H1 (cell line): Measurements from ENCODE around the gene TUBD1. TPM values are rescaled to one million over a fixed set of nuclear protein-coding genes. Genes with fewer than 3 reads are reported as not detected.

ENCODE experiments used
- BACH1 ChIP-seq: IDR thresholded peaks from 2 replicates; pipeline ENCODE4 v1.6.1; 2012; ENCODE audit warnings: low read length, improper control_type of control experiment
- BRCA1 ChIP-seq: IDR thresholded peaks from 2 replicates; pipeline ENCODE4 v1.6.1; 2012; ENCODE audit warnings: low read depth, low read length, improper control_type of control experiment
- GTF2F1 ChIP-seq: IDR thresholded peaks from 2 replicates; pipeline ENCODE4 v1.6.1; 2012; ENCODE audit warnings: low read depth, low read length, improper control_type of control experiment, borderline replicate concordance
- HDAC2 ChIP-seq, 2 experiments: fragments of 300-600 bp in 1 of 2; sonication (generic) in 1 of 2; IDR thresholded peaks; 2 replicates each; pipeline ENCODE4 v1.6.1; 2011 to 2012; ENCODE audit warnings: low read depth in 2 of 2, low read length in 2 of 2, mild to moderate bottlenecking in 2 of 2, moderate library complexity in 2 of 2, borderline replicate concordance in 1 of 2, inconsistent platforms in 1 of 2
- MAX ChIP-seq: IDR thresholded peaks from 2 replicates; pipeline ENCODE4 v1.6.1; 2012; ENCODE audit warnings: inconsistent platforms
- POU5F1 ChIP-seq: IDR thresholded peaks from 2 replicates; pipeline ENCODE4 v1.6.1; 2011; ENCODE audit warnings: low read depth, mild to moderate bottlenecking, low read length, moderate library complexity
- SAP30 ChIP-seq: fragments of 300-600 bp; sonication (generic); IDR thresholded peaks from 2 replicates; pipeline ENCODE4 v1.7.1; 2012; ENCODE audit warnings: low read length, moderate library complexity, mild to moderate bottlenecking, inconsistent platforms; ENCODE audit not compliant: insufficient read depth, insufficient replicate concordance
- SIRT6 ChIP-seq: IDR thresholded peaks from one replicate; pipeline ENCODE4 v1.7.1; 2012; ENCODE audit warnings: low read length, inconsistent platforms
- SP2 ChIP-seq: IDR thresholded peaks from 2 replicates; pipeline ENCODE4 v1.6.1; 2012; ENCODE audit warnings: mild to moderate bottlenecking, low read length, inconsistent platforms
- TCF12 ChIP-seq: IDR thresholded peaks from 2 replicates; pipeline ENCODE4 v1.6.1; 2011; ENCODE audit warnings: low read depth, mild to moderate bottlenecking, low read length
- USF2 ChIP-seq: IDR thresholded peaks from 2 replicates; pipeline ENCODE4 v1.6.1; 2011; ENCODE audit warnings: low read length, improper control_type of control experiment
- polyA plus RNA-seq, 7 experiments: library from polyadenylated mRNA; depleted of rRNA in 3 of 7; stranded (reverse) in 5 of 7; unstranded in 2 of 7; fragments of >200 nt in 5 of 7; fragments of 200-250 nt in 2 of 7; gene quantifications; 1 replicate in 5 of 7; 2 replicates in 1 of 7; 4 replicates in 1 of 7; pipeline versions ENCODE4 v1.2.1 to v1.2.3, GENCODE V29; 2011 to 2013; ENCODE audit warnings: missing spikeins in 2 of 7, mixed read lengths in 2 of 7
- total RNA-seq: library from RNA; stranded (reverse); fragmentation: NEBNext Ultra II Directional; extraction: Animal tissue kit (Norgen Biotek cat#: 25700); gene quantifications from 2 replicates; pipeline ENCODE4 v1.2.1, GENCODE V29; 2021

Gene TUBD1
- total and polyA plus RNA-seq, 2 of the 8 experiments (the other 6 are each of a cell fraction or from before 2014, with no cell fraction given) = 9.1 to 17.5 TPM

DNA sequence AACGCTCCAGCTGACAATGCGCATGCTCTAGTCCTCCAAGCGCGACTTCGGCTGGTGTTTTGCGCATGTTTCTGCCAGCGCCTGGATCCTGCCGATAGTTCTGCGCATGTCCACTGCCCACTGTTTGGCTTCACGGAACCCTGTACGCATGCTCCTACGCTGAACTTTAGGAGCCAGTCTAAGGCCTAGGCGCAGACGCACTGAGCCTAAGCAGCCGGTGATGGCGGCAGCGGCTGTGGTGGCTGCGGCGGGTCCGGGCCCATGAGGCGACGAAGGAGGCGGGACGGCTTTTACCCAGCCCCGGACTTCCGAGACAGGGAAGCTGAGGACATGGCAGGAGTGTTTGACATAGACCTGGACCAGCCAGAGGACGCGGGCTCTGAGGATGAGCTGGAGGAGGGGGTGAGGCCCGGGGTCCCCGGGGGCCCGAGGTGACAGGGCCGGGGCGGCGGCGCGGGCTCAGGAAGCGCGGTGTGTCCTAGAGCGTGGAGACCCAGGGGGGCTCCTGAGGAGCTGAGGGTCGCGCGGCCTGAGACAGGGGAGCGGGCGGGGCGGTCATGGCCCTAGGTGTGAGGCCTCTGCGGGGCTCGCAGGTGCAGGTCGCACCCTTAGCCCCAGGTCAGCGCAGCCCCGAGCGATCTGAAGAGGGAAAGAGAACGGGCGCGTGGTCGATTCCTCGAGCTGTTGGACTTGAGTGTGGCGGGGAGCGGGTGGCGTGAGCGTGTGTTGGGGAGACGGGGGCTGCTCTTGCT lies at the start of gene TUBD1, which contains the start of gene RPS6KB1 (continued):
- peak; percentile 78 for TF ChIP-seq MAX
- no peak for TF ChIP-seq POU5F1
- TF ChIP-seq HDAC2 (IDR thresholded peaks at IDR 0.05; ENCODE audit: borderline replicate concordance in 1 of 2, low read depth in 2 of 2, low read length in 2 of 2) = peak in 1 of 2 experiments; percentile 92; a peak in 2 of 4 replicates
- 0 out of 2 replicates have a peak, but pooled peaks have one; percentile 32 for TF ChIP-seq GTF2F1
- TF ChIP-seq SP2 = no peak
- no peak for TF ChIP-seq USF2
- TF ChIP-seq BACH1 = no peak
- TF ChIP-seq TCF12 = no peak
- TF ChIP-seq BRCA1 = no peak
- no peak for TF ChIP-seq SIRT6
- TF ChIP-seq SAP30 = peak; percentile 54
